Measurements from ENCODE around the gene KTI12. TPM values are rescaled to one million over a fixed set of nuclear protein-coding genes. Genes with fewer than 3 reads are reported as not detected.

Gene KTI12
- polyA plus RNA-seq, 1 of the 3 experiments (the other 2 are of a cell fraction), result 13.7 TPM

DNA sequence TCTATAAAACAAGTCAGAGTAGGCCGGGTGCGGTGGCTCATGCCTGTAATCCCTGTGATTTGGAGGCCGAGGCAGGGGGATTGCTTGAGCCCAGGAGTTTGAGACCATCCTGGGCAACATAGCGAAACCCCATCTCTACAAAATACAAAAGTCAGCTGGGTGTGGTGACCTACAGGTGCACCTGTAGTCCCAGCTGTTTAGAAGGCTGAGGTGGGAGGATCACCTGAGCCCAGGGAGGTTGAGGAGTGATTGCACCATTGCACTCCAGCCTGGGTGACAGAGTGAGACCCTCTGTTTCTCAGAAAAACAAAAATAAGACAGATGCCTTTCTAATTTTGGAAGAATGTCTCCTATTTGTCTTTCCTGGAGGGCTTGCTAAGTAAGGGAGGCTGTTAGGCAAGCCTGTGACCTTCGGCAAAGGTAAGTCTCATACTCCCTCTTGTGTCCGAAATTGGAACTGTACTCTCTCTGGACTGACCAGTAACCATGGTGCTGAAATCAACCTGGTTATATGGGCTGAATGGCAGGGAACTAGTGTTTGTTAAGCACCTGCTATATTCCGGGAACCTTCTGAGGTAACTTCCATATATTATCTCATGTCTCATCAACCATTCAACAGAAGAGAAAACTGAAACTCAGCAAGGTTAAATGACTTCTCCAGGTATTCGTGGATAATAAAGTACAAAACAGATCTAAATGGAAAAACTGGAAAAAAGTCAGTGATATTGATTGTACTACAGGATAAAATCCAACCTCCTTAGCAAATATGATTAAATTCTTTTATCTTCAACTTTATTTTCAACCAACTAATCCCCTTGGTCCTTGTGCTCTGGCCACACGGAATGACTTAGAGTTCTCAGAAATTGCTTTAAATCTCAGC, 31.3 kb downstream of the KTI12 start:
- Histone ChIP-seq H3K4me3 (ENCODE audit: low read depth in 2 of 2, low read length in 1 of 2) (no peak overlapping the region), H4K20me1 (ENCODE audit: insufficient read depth) (no peaks in the 10 kb centered on the region), H3K9ac (no peak overlapping the region), H3K9me3 (no peaks in the 10 kb centered on the region), H3F3A (replicated peaks; ENCODE audit: insufficient read depth) (peaks cover 11% of the 10 kb centered on the region), H3K36me3 (replicated peaks in 1 of 2; ENCODE audit: control insufficient read depth in 1 of 2, insufficient read depth in 2 of 2, low read length in 1 of 2) (no peaks in the 10 kb centered on the region), H3K4me1 (ENCODE audit: control insufficient read depth in 1 of 2, insufficient read depth in 2 of 2, low read depth in 1 of 2, low read length in 1 of 2) (peaks cover 6 to 16% of the 10 kb centered on the region in 2 experiments; a peak in 2 of 4 replicates), H3K9me2 (no peaks in the 10 kb centered on the region), H3K27me3 (ENCODE audit: insufficient read depth) (no peaks in the 10 kb centered on the region), H3K4me2 (no peak overlapping the region), H3K27ac (ENCODE audit: low read depth in 2 of 2, low read length in 1 of 2) (no peak overlapping the region), H3K79me2 (ENCODE audit: insufficient read depth) (no peaks in the 10 kb centered on the region), H2AFZ (ENCODE audit: low read depth) (no peak overlapping the region)
- 47% methylated on average over 9 of the region's 9 CpGs for WGBS (ENCODE audit: low lambda C conversion rate)
- POLR2A ChIA-PET, result interaction anchor here (1.6 kb wide), 1 partner anchor 104 kb away, joined by 3 read pairs; no protein-coding TSS in a partner anchor
- TF ChIP-seq SMC3 (IDR thresholded peaks at IDR 0.05; ENCODE audit: low read depth, low read length) (peak; percentile 96), CHD2 (IDR thresholded peaks at IDR 0.05; ENCODE audit: low read length, partially characterized antibody) (peak; percentile 41), SIN3A (IDR thresholded peaks at IDR 0.05; ENCODE audit: borderline replicate concordance, low read depth, low read length) (0 out of 2 replicates have a peak, but pooled peaks have one; percentile 11), RAD21 (IDR thresholded peaks at IDR 0.05; ENCODE audit: low read length) (peak; percentile 97), RCOR1 (IDR thresholded peaks at IDR 0.05; ENCODE audit: low read length) (0 out of 2 replicates have a peak, but pooled peaks have one; percentile 18), NFIC (IDR thresholded peaks at IDR 0.05; ENCODE audit: borderline replicate concordance) (no peak)
- TF ChIP-seq, protein P1, sequence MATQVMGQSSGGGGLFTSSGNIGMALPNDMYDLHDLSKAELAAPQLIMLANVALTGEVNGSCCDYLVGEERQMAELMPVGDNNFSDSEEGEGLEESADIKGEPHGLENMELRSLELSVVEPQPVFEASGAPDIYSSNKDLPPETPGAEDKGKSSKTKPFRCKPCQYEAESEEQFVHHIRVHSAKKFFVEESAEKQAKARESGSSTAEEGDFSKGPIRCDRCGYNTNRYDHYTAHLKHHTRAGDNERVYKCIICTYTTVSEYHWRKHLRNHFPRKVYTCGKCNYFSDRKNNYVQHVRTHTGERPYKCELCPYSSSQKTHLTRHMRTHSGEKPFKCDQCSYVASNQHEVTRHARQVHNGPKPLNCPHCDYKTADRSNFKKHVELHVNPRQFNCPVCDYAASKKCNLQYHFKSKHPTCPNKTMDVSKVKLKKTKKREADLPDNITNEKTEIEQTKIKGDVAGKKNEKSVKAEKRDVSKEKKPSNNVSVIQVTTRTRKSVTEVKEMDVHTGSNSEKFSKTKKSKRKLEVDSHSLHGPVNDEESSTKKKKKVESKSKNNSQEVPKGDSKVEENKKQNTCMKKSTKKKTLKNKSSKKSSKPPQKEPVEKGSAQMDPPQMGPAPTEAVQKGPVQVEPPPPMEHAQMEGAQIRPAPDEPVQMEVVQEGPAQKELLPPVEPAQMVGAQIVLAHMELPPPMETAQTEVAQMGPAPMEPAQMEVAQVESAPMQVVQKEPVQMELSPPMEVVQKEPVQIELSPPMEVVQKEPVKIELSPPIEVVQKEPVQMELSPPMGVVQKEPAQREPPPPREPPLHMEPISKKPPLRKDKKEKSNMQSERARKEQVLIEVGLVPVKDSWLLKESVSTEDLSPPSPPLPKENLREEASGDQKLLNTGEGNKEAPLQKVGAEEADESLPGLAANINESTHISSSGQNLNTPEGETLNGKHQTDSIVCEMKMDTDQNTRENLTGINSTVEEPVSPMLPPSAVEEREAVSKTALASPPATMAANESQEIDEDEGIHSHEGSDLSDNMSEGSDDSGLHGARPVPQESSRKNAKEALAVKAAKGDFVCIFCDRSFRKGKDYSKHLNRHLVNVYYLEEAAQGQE (IDR thresholded peaks at IDR 0.05; ENCODE audit: low read depth, low read length), result peak; percentile 99
- TF ChIP-seq, protein P2, sequence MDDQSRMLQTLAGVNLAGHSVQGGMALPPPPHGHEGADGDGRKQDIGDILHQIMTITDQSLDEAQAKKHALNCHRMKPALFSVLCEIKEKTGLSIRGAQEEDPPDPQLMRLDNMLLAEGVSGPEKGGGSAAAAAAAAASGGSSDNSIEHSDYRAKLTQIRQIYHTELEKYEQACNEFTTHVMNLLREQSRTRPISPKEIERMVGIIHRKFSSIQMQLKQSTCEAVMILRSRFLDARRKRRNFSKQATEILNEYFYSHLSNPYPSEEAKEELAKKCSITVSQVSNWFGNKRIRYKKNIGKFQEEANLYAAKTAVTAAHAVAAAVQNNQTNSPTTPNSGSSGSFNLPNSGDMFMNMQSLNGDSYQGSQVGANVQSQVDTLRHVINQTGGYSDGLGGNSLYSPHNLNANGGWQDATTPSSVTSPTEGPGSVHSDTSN (IDR thresholded peaks at IDR 0.05), result no peak
- TF ChIP-seq, protein P3, sequence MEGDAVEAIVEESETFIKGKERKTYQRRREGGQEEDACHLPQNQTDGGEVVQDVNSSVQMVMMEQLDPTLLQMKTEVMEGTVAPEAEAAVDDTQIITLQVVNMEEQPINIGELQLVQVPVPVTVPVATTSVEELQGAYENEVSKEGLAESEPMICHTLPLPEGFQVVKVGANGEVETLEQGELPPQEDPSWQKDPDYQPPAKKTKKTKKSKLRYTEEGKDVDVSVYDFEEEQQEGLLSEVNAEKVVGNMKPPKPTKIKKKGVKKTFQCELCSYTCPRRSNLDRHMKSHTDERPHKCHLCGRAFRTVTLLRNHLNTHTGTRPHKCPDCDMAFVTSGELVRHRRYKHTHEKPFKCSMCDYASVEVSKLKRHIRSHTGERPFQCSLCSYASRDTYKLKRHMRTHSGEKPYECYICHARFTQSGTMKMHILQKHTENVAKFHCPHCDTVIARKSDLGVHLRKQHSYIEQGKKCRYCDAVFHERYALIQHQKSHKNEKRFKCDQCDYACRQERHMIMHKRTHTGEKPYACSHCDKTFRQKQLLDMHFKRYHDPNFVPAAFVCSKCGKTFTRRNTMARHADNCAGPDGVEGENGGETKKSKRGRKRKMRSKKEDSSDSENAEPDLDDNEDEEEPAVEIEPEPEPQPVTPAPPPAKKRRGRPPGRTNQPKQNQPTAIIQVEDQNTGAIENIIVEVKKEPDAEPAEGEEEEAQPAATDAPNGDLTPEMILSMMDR (IDR thresholded peaks at IDR 0.05), result peak; percentile 95
- peak; percentile 79 for DNase-seq
- CTCF ChIA-PET, result interaction anchor here (0.9 to 7.6 kb wide), 6 partner anchors 15 to 104 kb away, joined by 3 to 117 read pairs (median 3); no protein-coding TSS in a partner anchor

All from SK-N-SH (cell line).